ENCODE results near the gene UTP25.

DNA sequence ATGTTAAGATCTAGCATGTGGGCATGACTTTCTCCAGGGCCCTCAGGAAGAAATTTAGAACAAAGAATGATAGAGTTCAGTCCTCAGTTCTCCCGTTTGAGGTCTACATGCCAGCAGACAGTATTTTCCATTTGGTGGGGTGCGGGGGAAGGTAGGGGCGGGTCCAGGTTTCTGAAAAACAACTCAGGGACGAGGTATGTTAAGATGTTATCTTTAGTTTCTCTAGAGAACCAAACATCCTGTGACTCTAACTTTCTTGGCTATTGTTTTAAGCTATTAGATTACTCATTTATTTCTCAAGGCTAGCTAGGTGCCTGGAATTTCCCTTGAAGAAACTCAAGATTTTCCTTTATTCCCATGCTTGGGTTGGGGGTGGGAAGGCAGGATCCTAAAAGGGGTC is 67.9 kb downstream of the UTP25 start:
- TF ChIP-seq, protein P1, sequence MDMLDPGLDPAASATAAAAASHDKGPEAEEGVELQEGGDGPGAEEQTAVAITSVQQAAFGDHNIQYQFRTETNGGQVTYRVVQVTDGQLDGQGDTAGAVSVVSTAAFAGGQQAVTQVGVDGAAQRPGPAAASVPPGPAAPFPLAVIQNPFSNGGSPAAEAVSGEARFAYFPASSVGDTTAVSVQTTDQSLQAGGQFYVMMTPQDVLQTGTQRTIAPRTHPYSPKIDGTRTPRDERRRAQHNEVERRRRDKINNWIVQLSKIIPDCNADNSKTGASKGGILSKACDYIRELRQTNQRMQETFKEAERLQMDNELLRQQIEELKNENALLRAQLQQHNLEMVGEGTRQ (IDR thresholded peaks at IDR 0.05; ENCODE audit: low read depth, low read length), result no peak
- TF ChIP-seq, protein P2, sequence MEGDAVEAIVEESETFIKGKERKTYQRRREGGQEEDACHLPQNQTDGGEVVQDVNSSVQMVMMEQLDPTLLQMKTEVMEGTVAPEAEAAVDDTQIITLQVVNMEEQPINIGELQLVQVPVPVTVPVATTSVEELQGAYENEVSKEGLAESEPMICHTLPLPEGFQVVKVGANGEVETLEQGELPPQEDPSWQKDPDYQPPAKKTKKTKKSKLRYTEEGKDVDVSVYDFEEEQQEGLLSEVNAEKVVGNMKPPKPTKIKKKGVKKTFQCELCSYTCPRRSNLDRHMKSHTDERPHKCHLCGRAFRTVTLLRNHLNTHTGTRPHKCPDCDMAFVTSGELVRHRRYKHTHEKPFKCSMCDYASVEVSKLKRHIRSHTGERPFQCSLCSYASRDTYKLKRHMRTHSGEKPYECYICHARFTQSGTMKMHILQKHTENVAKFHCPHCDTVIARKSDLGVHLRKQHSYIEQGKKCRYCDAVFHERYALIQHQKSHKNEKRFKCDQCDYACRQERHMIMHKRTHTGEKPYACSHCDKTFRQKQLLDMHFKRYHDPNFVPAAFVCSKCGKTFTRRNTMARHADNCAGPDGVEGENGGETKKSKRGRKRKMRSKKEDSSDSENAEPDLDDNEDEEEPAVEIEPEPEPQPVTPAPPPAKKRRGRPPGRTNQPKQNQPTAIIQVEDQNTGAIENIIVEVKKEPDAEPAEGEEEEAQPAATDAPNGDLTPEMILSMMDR (conservative IDR thresholded peaks at IDR 0.05; ENCODE audit: low read depth, low read length), result no peak
- TF ChIP-seq MAZ (IDR thresholded peaks at IDR 0.05; ENCODE audit: borderline replicate concordance, low read depth, low read length), result no peak
- no peak for TF ChIP-seq RAD21 (IDR thresholded peaks at IDR 0.05; ENCODE audit: low read length)
- TF ChIP-seq POLR2A (IDR thresholded peaks at IDR 0.05; ENCODE audit: low read depth, low read length), result no peak
- TF ChIP-seq CHD1 (IDR thresholded peaks at IDR 0.05; ENCODE audit: low read depth, low read length), result no peak
- TF ChIP-seq RCOR1 (IDR thresholded peaks at IDR 0.05; ENCODE audit: insufficient replicate concordance, low read length), result no peak
